HepG2 (cell line): ENCODE results near the gene PDIA6. TPM values are rescaled to one million over a fixed set of nuclear protein-coding genes. Genes with fewer than 3 reads are reported as not detected.

Experiments
- ATAC-seq: fragments of 200-7000 bp; cut with Tn5 transposase; 3 replicates; pipeline ENCODE4 v1.9.1; 2020; ENCODE audit warnings: mild to moderate bottlenecking, moderate library complexity
- BruUV-seq: library from RNA; stranded (reverse); fragments of 400-500 nt; replicated peaks from 2 replicates; lab custom pipeline; 2021; lab: Mats Ljungman, UMichigan
- CTCF ChIA-PET: fragments of 300-600 bp; formaldehyde crosslinking; extraction: SDS; loops from one replicate; lab custom pipeline; 2021; ENCODE audit warnings: low total read pairs, inconsistent platforms, low intra/inter-chr PET ratio; lab: Yijun Ruan, JAX
- POLR2A ChIA-PET: fragments of 350-600 bp; sonication (Branson Sonifier 250); formaldehyde crosslinking; loops from one replicate; lab custom pipeline; 2020; ENCODE audit warnings: antibody characterized with exemption, inconsistent platforms; lab: Yijun Ruan, JAX
- DNase-seq: peaks from one replicate; pipeline ENCODE4 v3.0.0-alpha.2; 2015; ENCODE audit warnings: low spot score
- FAIRE-seq: peaks from 3 replicates; lab custom pipeline; 2011; peaks lifted over from hg19 to GRCh38; lab: Jason Lieb, UNC
- H2AFZ ChIP-seq: one replicate; pipeline ENCODE4 v1.6.1; 2011; ENCODE audit warnings: low read length, inconsistent platforms
- H3K27ac ChIP-seq: fragments of 300-600 bp; 3 replicates; pipeline ENCODE4 v1.8.0; 2011; ENCODE audit warnings: mixed run types, mild to moderate bottlenecking, mixed read lengths, low read length, inconsistent platforms; ENCODE audit not compliant: insufficient read depth; ENCODE audit errors: extremely low read length
- H3K27me3 ChIP-seq, 2 experiments: fragments of 200-600 bp in 1 of 2; 2 replicates in 1 of 2; 3 replicates in 1 of 2; pipeline versions ENCODE4 v1.6.0 to v1.8.0; 2011; ENCODE audit warnings: low read length in 2 of 2, mild to moderate bottlenecking in 2 of 2, moderate library complexity in 2 of 2, inconsistent platforms in 1 of 2; ENCODE audit not compliant: insufficient read depth in 2 of 2, control insufficient read depth in 1 of 2
- H3K36me3 ChIP-seq, 2 experiments: fragments of 200-600 bp in 1 of 2; replicated peaks in 1 of 2; 2 replicates in 1 of 2; 3 replicates in 1 of 2; pipeline versions ENCODE4 v1.5.1 to v1.8.0; 2011; ENCODE audit warnings: low read length in 2 of 2, inconsistent platforms in 1 of 2; ENCODE audit not compliant: insufficient read depth in 2 of 2, control insufficient read depth in 1 of 2
- H3K4me1 ChIP-seq: 2 replicates; pipeline ENCODE4 v1.5.1; 2012; ENCODE audit warnings: low read length, inconsistent platforms; ENCODE audit not compliant: insufficient read depth
- H3K4me2 ChIP-seq: 2 replicates; pipeline ENCODE4 v1.6.0; 2011; ENCODE audit warnings: low read depth, low read length, inconsistent platforms
- H3K4me3 ChIP-seq, 3 experiments: fragments of 200-600 bp in 1 of 3; sonication (generic), shearing (Covaris generic) in 1 of 3; replicated peaks in 1 of 3; 2 replicates each; pipeline ENCODE4 v1.5.1; 2011 to 2016; ENCODE audit warnings: low read length in 3 of 3, inconsistent platforms in 2 of 3, low read depth in 2 of 3, mild to moderate bottlenecking in 2 of 3, control low read depth in 1 of 3, mixed read lengths in 1 of 3; ENCODE audit not compliant: insufficient read depth in 1 of 3
- H3K79me2 ChIP-seq: one replicate; pipeline ENCODE4 v1.6.1; 2011; ENCODE audit warnings: low read length, inconsistent platforms; ENCODE audit not compliant: insufficient read depth
- H3K9ac ChIP-seq: 2 replicates; pipeline ENCODE4 v1.6.0; 2011; ENCODE audit warnings: mild to moderate bottlenecking, low read depth, low read length, inconsistent platforms; ENCODE audit not compliant: insufficient read depth
- H3K9me3 ChIP-seq: 2 replicates; pipeline ENCODE4 v1.5.1; 2012; ENCODE audit warnings: mild to moderate bottlenecking, low read length
- H4K20me1 ChIP-seq: 2 replicates; pipeline ENCODE4 v1.6.0; 2011; ENCODE audit warnings: inconsistent platforms, mild to moderate bottlenecking, low read length, moderate library complexity; ENCODE audit not compliant: insufficient read depth
- ATF7 ChIP-seq, 2 experiments: fragments of 450-650 bp in 1 of 2; sonication (generic) in 1 of 2; formaldehyde crosslinking in 1 of 2; IDR thresholded peaks; 2 replicates each; pipeline versions ENCODE4 v1.4.0 to v1.6.1; 2016 to 2020; ENCODE audit warnings: antibody characterized with exemption in 1 of 2, mild to moderate bottlenecking in 1 of 2, missing genetic modification reagents in 1 of 2
- CREB1 ChIP-seq, 2 experiments: fragments of 450-650 bp in 1 of 2; IDR thresholded peaks; 2 replicates each; pipeline ENCODE4 v1.6.1; 2016 to 2017; ENCODE audit warnings: control low read depth in 1 of 2, mild to moderate bottlenecking in 1 of 2, missing compliant biosample characterization in 1 of 2, missing genetic modification characterization in 1 of 2
- E2F2 ChIP-seq: sonication (generic); formaldehyde crosslinking; IDR thresholded peaks from 2 replicates; pipeline ENCODE4 v1.4.0; 2020; ENCODE audit warnings: missing genetic modification reagents, borderline replicate concordance
- MYPOP ChIP-seq: sonication (generic); formaldehyde crosslinking; IDR thresholded peaks from 2 replicates; pipeline ENCODE4 v1.8.1; 2023; ENCODE audit warnings: mild to moderate bottlenecking, moderate library complexity, missing genetic modification reagents
- NFYC ChIP-seq: IDR thresholded peaks from 2 replicates; pipeline ENCODE4 v1.6.1; 2016; ENCODE audit warnings: missing genetic modification reagents, missing compliant biosample characterization
- THAP9 ChIP-seq: sonication (generic); formaldehyde crosslinking; IDR thresholded peaks from 2 replicates; pipeline ENCODE4; 2020; ENCODE audit warnings: missing genetic modification reagents, mild to moderate bottlenecking, borderline replicate concordance
- ZFP90 ChIP-seq: sonication (generic); formaldehyde crosslinking; IDR thresholded peaks from 2 replicates; pipeline ENCODE4 v1.8.0; 2022; ENCODE audit warnings: missing genetic modification reagents, mild to moderate bottlenecking, inconsistent platforms, borderline replicate concordance
- ZNF607 ChIP-seq: sonication (generic); formaldehyde crosslinking; IDR thresholded peaks from 2 replicates; pipeline ENCODE4 v1.5.1; 2020; ENCODE audit warnings: missing genetic modification reagents, mild to moderate bottlenecking, borderline replicate concordance
- WGBS: methylation state at CpG from one replicate; pipeline ENCODE4 v1.1.6; 2017; ENCODE audit warnings: low lambda C conversion rate; 5-methylcytosine and 5-hydroxymethylcytosine counted together
- in situ Hi-C: cut with HindIII; loops from 2 replicates; pipeline ENCODE4 v1.10.0; 2017; ENCODE audit warnings: low pct_unique_long_range_greater_than_20kb; ENCODE audit not compliant: extremely low pct_ligation_motif_present
- intact Hi-C: fragments of 100-400 bp; cut with micrococcal nuclease; formaldehyde crosslinking; loops from one replicate; pipeline ENCODE4 v1.10.0; 2022; ENCODE audit not compliant: unreplicated experiment
- polyA plus RNA-seq, 8 experiments: library from polyadenylated mRNA; depleted of rRNA in 3 of 8; stranded (reverse) in 7 of 8; unstranded in 1 of 8; fragments of >200 nt; fragmentation: Illumina TruSeq in 4 of 8; extraction: Trizol in 4 of 8; gene quantifications; 2 replicates each; pipeline versions ENCODE4 v1.2.1 to v1.2.3, GENCODE V29; 2011 to 2016; ENCODE audit warnings: low read depth in 4 of 8, missing spikeins in 1 of 8, mixed read lengths in 1 of 8; ENCODE audit not compliant: insufficient read depth in 1 of 8
- total RNA-seq, 5 experiments: library from RNA; depleted of rRNA; stranded (reverse); fragments of >200 nt; fragmentation: Illumina TruSeq; extraction: Trizol; gene quantifications; 2 replicates each; pipeline ENCODE4 v1.2.3, GENCODE V29; 2016; ENCODE audit warnings: low read depth in 1 of 5

Gene PDIA6
- total and polyA plus RNA-seq, 2 of the 13 experiments (the other 11 are each of a cell fraction or from before 2014, with no cell fraction given): 586 to 642 TPM

GRCh38 chr2:10828346-10828745 lies 15.8 kb upstream of the PDIA6 start:
- BruUV-seq: no TSS peak
- POLR2A ChIA-PET: no interaction called here
- Histone ChIP-seq H3K9me3 (no peaks in the 10 kb centered on the region), H3K79me2 (no peaks in the 10 kb centered on the region), H3K9ac (no peak overlapping the region), H3K4me1 (no peaks in the 10 kb centered on the region), H3K27me3 (peaks cover 17 to 79% of the 10 kb centered on the region in 2 experiments; a peak in 4 of 5 replicates), H3K4me3 (no peak overlapping the region), H3K27ac (no peak overlapping the region), H2AFZ (no peak overlapping the region), H4K20me1 (no peaks in the 10 kb centered on the region), H3K36me3 (no peaks in the 10 kb centered on the region), H3K4me2 (no peak overlapping the region)
- TF ChIP-seq ZNF607 (no peak), NFYC (CRISPR knock-in tag) (no peak), E2F2 (CRISPR knock-in tag) (no peak)
- DNase-seq (no peak), ATAC-seq (no peak), FAIRE-seq (no peak)
- WGBS: 14% methylated on average over 6 of the region's 11 CpGs
- CTCF ChIA-PET: no interaction called here
- intact Hi-C loops: no loop called here
- in situ Hi-C loops: no loop called here

- Histone ChIP-seq H3K9me3 (no peaks in the 10 kb centered on the region), H3K79me2 (no peaks in the 10 kb centered on the region), H3K4me3 (no peak overlapping the region), H3K27me3 (peaks cover 12 to 73% of the 10 kb centered on the region in 2 experiments; a peak in 4 of 5 replicates), H3K36me3 (no peaks in the 10 kb centered on the region), H3K9ac (no peak overlapping the region), H3K27ac (no peak overlapping the region), H3K4me1 (no peaks in the 10 kb centered on the region), H3K4me2 (no peak overlapping the region), H2AFZ (no peak overlapping the region), H4K20me1 (no peaks in the 10 kb centered on the region)
- ChIA-PET POLR2A (no interaction called here), CTCF (no interaction called here)
- peak; percentile 85 for TF ChIP-seq ATF7 (IDR thresholded peaks at IDR 0.05)
- no peak for TF ChIP-seq ATF7 (CRISPR knock-in tag; IDR thresholded peaks at IDR 0.05)
- TF ChIP-seq CREB1 (IDR thresholded peaks at IDR 0.05): peak; percentile 91
- TF ChIP-seq CREB1 (CRISPR knock-in tag; IDR thresholded peaks at IDR 0.05): no peak
- TF ChIP-seq THAP9 (CRISPR knock-in tag): no peak
- no peak for TF ChIP-seq MYPOP
- TF ChIP-seq ZFP90 (CRISPR knock-in tag): no peak
- ATAC-seq: no peak
- intact Hi-C loops (no loop called here), in situ Hi-C loops (no loop called here)
- no peak for DNase-seq
- no TSS peak for BruUV-seq
- WGBS: 39% methylated on average over 8 of the region's 8 CpGs
- no peak for FAIRE-seq
These were observed 14.0 kb upstream of the PDIA6 start for GRCh38 chr2:10826625-10827024.
